ENCODE data around the gene LGALSL.

- TF ChIP-seq CTCF (IDR thresholded peaks at IDR 0.05): no peak
- no peak for TF ChIP-seq POLR2A (IDR thresholded peaks at IDR 0.05)
- no peak for TF ChIP-seq EP300 (IDR thresholded peaks at IDR 0.05)
- no peak for TF ChIP-seq POLR2AphosphoS5 (IDR thresholded peaks at IDR 0.05)
These were observed 14.8 kb upstream of the LGALSL start for GRCh38 chr2:64439194-64439593.

Measured in stomach (tissue), 4 donors.